IPS DF 4.7 (cell line): Measurements from ENCODE around the gene NLK.
"Not testable (repeated sequence)": the region's sequence is repeated elsewhere in the genome, so short reads cannot be mapped to it uniquely, and the experiment has no call there.

Experiments
- DNase-seq: peaks from one replicate; pipeline ENCODE4 v3.0.0-alpha.2; 2013; ENCODE audit warnings: low spot score; ENCODE audit errors: extremely low read depth

The NLK gene

GRCh38 chr17:28230011-28230410, 187.5 kb downstream of the NLK start:
- DNase-seq: no peak

GRCh38 chr17:28230607-28231006, 188.1 kb downstream of the NLK start:
- DNase-seq: not testable (repeated sequence)

- not testable (repeated sequence) for DNase-seq
These were observed 189.1 kb downstream of the NLK start for GRCh38 chr17:28231624-28232023.

DNA sequence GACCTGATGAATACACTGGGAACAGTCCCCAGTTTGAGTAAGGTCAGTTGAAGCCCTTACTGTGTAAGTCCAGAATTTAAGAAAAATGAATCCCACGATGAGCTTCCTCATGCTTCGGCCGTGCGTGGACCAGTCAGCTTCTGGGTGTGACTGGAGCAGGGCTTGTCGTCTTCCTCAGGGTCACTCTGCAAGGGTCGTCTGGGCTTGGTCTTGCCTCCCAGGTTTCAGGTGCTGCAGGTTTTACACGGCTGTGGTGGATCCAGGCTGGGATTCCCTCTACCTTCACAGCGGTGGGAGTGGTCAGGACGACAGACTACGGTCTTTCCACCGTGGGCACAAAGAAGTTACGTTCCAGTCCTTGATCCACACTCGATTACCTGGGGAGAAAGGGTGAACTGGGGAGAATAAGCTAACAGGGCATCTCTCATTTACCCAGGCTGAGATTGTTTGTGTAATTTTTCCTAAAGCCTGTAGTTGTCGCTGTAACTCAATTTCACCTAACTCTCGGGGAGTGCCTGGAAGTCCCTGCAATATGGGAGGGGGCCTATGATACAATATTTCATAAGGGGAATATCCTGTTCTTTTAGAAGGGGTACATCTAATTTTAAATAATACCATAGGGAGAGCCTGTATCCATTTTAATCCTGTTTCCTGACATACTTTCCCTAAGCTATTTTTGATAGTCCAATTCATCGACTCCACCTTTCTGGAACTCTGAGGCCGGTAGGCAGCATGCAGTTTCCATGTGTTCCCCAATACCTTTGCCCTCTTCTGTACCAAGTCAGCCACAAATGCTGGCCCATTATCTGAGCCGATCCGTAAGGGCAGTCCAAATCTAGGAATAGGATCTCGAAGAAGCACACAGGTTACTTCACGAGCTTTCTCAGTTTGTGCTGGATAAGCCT, 190.7 kb downstream of the NLK start:
- DNase-seq: not testable (repeated sequence)

GRCh38 chr17:28233872-28234856, 191.7 kb downstream of the NLK start:
- DNase-seq: not testable (repeated sequence)

DNA sequence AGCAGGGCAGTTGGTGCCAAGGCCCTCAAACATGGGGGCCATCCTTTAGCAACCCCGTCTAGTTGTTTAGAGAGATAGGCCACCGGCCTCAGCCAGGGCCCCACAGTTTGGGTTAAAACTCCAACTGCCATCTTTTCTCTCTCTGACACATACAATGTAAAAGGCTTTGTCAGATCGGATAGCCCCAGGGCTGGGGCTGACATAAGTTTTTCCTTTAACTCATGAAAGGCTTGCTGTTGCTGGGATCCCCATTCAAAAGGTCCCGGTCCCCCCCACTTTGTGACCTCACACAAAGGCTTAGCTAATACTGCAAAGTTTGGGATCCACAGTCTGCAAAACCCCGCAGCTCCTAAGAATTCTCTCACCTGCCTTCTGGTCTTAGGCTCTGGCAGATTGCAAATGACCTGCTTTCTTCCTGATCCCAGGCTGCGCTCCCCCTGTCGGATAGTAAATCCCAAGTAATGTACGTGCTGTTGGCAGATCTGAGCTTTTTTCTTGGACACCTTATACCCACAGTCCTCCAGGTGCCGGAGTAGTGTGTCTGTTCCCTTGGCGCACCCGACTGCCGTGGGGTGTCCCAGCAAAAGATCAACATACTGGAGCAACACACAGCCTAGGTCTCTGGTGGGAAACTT, 192.7 kb downstream of the NLK start:
- DNase-seq: not testable (repeated sequence)

DNA sequence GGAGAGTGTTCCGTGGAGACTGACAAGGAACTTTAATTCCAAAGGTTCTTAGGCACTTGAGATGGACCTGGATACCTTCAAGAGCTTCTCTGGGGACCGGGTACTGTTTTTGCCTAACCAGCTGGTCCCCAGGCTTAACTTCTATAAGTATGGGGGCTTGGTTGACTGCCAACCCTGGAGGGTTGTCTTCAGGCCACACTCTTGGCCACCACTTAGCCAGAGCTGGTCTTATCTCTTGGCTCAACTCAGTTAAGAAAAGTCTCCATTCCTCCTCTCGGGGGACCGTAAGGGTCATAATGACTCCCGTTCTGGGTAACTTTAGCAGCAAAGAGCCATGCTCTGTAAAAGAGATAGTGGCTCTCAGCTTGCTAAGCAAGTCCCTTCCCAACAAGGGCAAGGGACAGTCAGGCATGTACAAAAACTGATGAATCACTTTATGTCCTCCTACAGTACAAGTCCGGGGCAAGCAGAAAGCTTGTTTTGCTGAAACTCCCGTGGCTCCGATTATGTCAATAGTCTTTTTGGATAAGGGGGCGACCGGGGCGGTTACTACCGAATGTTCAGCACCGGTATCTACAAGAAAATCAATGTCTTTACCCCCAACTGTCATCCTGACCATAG, 193.7 kb downstream of the NLK start:
- not testable (repeated sequence) for DNase-seq

DNA sequence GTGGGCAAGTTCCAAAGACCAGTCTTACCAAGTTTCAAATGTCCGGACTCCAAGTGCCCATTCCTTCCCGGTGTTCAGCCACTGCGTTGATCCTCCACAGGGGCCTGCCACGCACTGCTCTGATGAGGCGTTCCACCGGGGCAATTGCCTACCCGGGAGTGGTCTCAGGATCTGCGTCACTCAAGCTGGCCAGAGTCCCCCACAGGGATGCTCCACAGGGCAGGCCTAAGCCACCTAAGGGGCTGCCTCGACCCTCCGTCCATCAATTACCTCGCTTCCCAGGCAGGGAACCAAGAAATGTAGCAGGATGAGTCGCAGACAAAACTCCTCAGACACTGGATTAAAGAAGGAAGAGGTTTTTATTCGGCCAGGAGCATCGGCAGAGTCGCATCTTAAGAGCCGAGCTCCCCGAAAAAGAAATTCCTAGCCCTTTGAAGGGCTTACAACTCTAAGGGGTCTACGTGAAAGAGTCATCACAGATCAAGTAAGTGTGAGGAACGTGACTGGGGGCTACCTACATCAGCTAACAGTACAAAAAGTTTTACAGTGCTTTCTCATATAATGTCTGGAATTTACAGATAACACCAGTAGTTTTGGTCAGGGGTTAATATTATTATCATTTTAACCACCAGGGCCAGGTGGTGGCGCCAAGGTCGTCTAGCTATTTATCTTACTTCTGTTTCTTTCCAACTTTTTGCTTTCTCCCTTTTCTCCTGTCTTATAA, 196.2 kb downstream of the NLK start:
- DNase-seq: not testable (repeated sequence)

DNA sequence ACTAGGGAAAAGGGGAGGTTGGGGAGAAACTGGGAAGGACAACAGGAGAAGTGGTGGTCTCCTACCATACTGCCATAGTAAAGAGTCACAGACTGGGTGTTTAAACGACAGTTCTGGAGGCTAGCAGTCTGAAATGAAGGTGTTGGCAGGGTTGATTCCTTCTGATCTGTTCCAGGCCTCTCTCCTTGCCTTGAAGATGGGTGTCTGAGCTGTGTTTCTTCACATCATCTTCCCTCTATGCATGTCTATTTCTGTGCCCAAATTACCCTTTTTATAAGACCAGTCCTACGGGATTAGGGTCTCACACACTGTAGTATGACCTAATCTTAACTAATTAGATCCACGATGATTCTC, 196.8 kb downstream of the NLK start:
- no peak for DNase-seq

DNA sequence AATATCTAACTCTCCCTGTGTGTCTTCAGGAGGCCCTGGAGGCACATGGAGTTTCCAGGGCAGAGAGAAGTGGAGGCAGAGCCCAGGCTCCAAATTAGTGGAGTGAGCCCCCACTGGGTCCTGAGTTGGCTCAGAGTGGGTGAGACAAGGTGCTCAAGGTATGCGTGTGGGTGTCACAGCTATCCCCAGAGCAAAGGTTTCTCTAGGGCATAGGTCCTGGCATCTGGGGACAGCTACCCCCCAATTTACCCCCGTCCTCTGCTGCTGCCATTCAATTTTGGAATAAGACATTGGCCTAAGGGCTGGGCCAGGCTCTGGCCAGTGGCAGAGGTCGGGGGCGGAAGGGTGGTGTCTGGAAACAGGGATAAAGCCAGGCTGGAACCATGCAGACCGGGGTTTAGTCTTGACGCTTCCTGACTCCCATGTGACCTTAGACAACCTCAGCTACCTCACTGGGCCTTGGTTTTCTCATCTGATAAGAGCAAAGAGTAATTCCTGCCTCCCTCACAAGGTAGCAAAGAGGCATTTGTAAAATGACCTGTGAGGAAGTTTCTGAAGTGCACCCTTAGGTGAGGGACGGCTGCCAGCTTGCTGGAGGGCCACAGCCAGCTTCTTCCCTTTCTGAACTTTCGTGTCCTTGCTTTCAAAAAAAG, 198.3 kb downstream of the NLK start:
- no peak for DNase-seq

DNA sequence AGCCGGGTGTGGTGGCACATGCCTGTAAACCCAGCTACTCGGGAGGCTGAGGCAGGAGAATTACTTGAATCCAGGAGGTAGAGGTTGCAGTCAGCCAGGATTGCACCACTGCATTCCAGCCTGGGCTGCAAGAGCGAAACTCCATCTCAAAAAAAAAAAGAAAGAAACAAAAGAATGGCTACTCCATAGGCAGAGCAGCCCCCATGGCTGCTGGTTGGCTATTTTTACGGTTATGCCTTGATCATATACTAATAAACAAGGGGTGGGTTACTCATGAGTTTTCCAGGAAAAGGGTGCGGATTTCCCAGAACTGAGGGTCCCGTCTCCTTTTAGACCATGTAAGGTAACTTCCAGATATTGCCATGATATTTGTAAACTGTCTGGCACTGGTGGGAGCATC, 200.3 kb downstream of the NLK start:
- no peak for DNase-seq

- DNase-seq: not testable (repeated sequence)
These were observed 200.8 kb downstream of the NLK start for GRCh38 chr17:28243268-28243667.

- DNase-seq: no peak
These were observed 202.0 kb downstream of the NLK start for GRCh38 chr17:28244446-28244845.
